Stimulated activated CD4-positive, alpha-beta T cell treated with anti-CD3 and anti-CD28 coated beads, TNF-alpha, amount 100 ng/mL, for 4 hours (primary cell): ENCODE data around the gene SCGN.
"Not testable (repeated sequence)": the region's sequence is repeated elsewhere in the genome, so short reads cannot be mapped to it uniquely, and the experiment has no call there.

Experiments used
- DNase-seq, 3 experiments: peaks; one replicate each; pipeline ENCODE4 v3.0.0-alpha.2; 2020; ENCODE audit warnings: low read depth in 3 of 3

SCGN gene

GRCh38 chr6:25727028-25727427 is 75.0 kb downstream of the SCGN start:
- DNase-seq, result no peak

GRCh38 chr6:25730907-25731306 is 78.9 kb downstream of the SCGN start:
- no peak for DNase-seq

- no peak for DNase-seq
Measured at GRCh38 chr6:25731721-25732120, 79.7 kb downstream of the SCGN start.

- DNase-seq, result no peak
Measured at GRCh38 chr6:25732468-25733198, 80.6 kb downstream of the SCGN start.

GRCh38 chr6:25735261-25735660 is 83.2 kb downstream of the SCGN start:
- DNase-seq, result no peak

- DNase-seq, result no peak
Measured at GRCh38 chr6:25743868-25744267, 91.9 kb downstream of the SCGN start.

GRCh38 chr6:25745836-25746235 is 93.8 kb downstream of the SCGN start:
- no peak for DNase-seq

GRCh38 chr6:25746968-25747367 is 95.0 kb downstream of the SCGN start:
- no peak for DNase-seq

GRCh38 chr6:25747477-25747876 is 95.5 kb downstream of the SCGN start:
- no peak for DNase-seq

- no peak for DNase-seq
Measured at GRCh38 chr6:25748049-25748448, 96.0 kb downstream of the SCGN start.

- DNase-seq, result not testable (repeated sequence)
Measured at GRCh38 chr6:25748601-25749517, 96.8 kb downstream of the SCGN start.

GRCh38 chr6:25749837-25750236 is 97.8 kb downstream of the SCGN start:
- no peak for DNase-seq

- no peak for DNase-seq
Measured at GRCh38 chr6:25750906-25751305, 98.9 kb downstream of the SCGN start.
